Liver (tissue), 5 donors: ENCODE data around the gene P4HA1. TPM values are rescaled to one million over a fixed set of nuclear protein-coding genes. Genes with fewer than 3 reads are reported as not detected.
A peak's percentile ranks its signal among the peaks of the same experiment; 100 is the strongest.

ENCODE experiments used
- polyA plus RNA-seq, 2 donors: library from polyadenylated mRNA; stranded (reverse) in 1 of 2; unstranded in 1 of 2; fragments of 200-250 nt in 1 of 2; fragments of >200 nt in 1 of 2; fragmentation: Nextera tagmentation in 1 of 2; extraction: Ambion mirVana in 1 of 2; gene quantifications; one replicate each; pipeline versions ENCODE4 v1.2.1 to v1.2.3, GENCODE V29; 2013 to 2015
- small RNA-seq: library from RNA; depleted of rRNA; stranded (forward); fragments of <200 nt; gene quantifications from one replicate; pipeline ENCODE3, GENCODE V24; 2014
- total RNA-seq, 2 donors: library from RNA; depleted of rRNA; stranded (reverse); fragments of >200 nt; gene quantifications; one replicate each; pipeline ENCODE4 v1.2.3, GENCODE V29; 2014
- donor health status: healthy.
- donor health status: healthy.
- donor health status: healthy.

The P4HA1 gene
- total and polyA plus RNA-seq, 4 donors: 6.1 to 63.7 (median 23.7) TPM

Small RNA genes lying within 50 kb of the gene (small RNA-seq; reads per million reads assigned to genes)
- gene RF00019: not detected
- gene SNORA11F: 1.6 reads per million, percentile 85 among the genes with 10 or more reads in this experiment

Other genes starting within 250 kb of the P4HA1 start
- 10 to 100 TPM; 55.1 to 64.6 TPM for gene OIT3, start 203.1 kb downstream of the P4HA1 start, total RNA-seq
- gene OIT3, start 203.1 kb downstream of the P4HA1 start, polyA plus RNA-seq: 10 to 100 TPM; 19.0 to 84.8 TPM
- 10 to 100 TPM; 53.7 to 60.2 TPM for gene PLA2G12B, start 142.1 kb downstream of the P4HA1 start, total RNA-seq
- gene PLA2G12B, start 142.1 kb downstream of the P4HA1 start, polyA plus RNA-seq: 10 to 100 TPM; 31.9 to 41.0 TPM
- 1 to 10 TPM; 1.4 to 4.0 TPM for gene NUDT13, start 13.6 kb upstream of the P4HA1 start, total RNA-seq
- 1 to 10 TPM in 1 of 2 donors, under 1 TPM in 1; 0.60 to 3.5 TPM for gene NUDT13, start 13.6 kb upstream of the P4HA1 start, polyA plus RNA-seq
- 10 to 100 TPM; 14.4 to 16.2 TPM for gene ECD, start 71.1 kb upstream of the P4HA1 start, total RNA-seq
- 1 to 10 TPM; 7.1 to 9.6 TPM for gene ECD, start 71.1 kb upstream of the P4HA1 start, polyA plus RNA-seq
- gene FAM149B1, start 71.3 kb upstream of the P4HA1 start, total RNA-seq: 10 to 100 TPM; 10.9 to 12.9 TPM
- 1 to 10 TPM; 7.3 TPM for gene FAM149B1, start 71.3 kb upstream of the P4HA1 start, polyA plus RNA-seq
- 10 to 100 TPM; 14.7 to 45.5 TPM for gene DNAJC9, start 150.4 kb upstream of the P4HA1 start, total RNA-seq
- 1 to 10 TPM; 4.1 to 5.1 TPM for gene DNAJC9, start 150.4 kb upstream of the P4HA1 start, polyA plus RNA-seq
- gene MRPS16, start 155.8 kb upstream of the P4HA1 start, total RNA-seq: 10 to 100 TPM; 34.2 to 39.5 TPM
- gene MRPS16, start 155.8 kb upstream of the P4HA1 start, polyA plus RNA-seq: 10 to 100 TPM; 57.2 to 87.5 TPM